ENCODE data around the gene PER2.

The PER2 gene

DNA sequence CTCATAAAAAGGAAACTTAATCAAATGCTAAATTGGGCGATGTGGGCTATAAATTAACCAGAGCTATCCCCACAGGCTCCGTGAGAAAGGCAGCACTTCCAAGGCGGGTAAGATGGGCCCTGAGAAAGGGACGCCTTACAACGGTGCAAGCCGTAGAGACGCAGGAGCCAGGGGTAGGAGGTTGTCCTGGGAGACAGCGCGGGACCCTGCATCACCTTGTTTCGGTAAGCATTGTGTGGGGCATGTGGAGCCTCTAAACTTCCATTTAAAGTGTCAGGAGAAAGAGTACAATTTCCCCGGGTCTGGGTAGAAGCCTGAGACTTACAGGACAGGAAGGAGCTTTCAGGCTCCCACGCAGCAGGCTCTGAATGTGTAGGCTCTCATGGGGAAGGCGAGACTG is 1.2 kb upstream of the PER2 start:
- CTCF ChIA-PET: interaction anchor here (0.7 to 3.2 kb wide), 3 partner anchors 14 to 26 kb away, joined by 3 to 11 read pairs (median 11); no protein-coding TSS in a partner anchor

DNA sequence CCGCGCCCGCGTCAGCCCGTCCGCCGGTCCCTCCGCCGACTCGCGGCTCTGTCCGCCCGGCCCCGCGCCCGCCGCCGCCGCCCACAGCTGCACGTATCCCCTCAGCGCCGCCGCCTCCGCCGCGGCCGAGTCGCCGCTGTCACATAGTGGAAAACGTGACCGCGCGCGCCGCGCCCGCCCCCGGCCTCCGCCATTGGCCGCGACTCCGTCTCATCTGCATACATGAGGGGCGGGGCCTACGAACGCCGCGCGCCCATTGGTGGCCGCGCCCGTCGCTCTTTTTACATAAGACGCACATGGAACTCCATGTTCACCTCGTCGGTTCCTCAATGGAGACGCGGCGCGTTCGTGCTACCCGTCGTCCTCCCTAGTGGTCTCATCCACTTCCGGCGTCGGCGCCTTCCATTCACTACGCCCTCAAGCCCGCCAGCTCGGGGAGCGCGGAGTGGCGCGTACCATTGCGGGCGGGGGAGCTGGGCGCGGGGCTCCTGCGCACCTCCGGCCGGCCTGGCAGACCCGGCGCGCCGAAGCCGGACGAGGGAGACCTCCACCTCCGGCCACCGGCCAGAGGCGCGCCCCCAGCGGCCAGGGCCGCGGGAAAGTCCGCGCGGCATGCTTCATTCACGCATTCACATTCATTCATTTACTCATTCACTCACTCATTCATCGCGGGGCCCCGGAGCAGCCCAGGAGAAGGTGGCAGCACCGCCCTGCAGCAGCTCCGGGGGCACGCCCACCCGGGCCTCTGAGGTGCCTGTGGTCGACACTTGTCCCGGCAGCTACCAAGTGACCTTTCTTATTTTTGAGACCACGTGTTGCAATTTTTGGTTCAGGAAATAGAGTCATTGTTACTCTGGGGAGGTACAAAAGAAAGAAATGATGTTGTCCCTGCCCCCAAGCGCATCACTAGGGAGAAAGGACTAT is 502 bp upstream of the PER2 start:
- ChIA-PET POLR2A (interaction anchor here (0.8 kb wide), 1 partner anchor 25 kb away, joined by 3 read pairs; no protein-coding TSS in a partner anchor), CTCF (interaction anchor here (0.6 to 3.2 kb wide), 4 partner anchors 11 to 227 kb away, joined by 3 to 11 read pairs (median 5); no protein-coding TSS in a partner anchor)
- H3K36me3 ChIP-seq (ENCODE audit: control insufficient read depth in 2 of 2, insufficient read depth in 1 of 2, low read length in 2 of 2): no peaks in the 10 kb centered on the region
- peak overlapping the region; percentile 46; the same call in 1 of the 2 replicates for H3K27ac ChIP-seq (ENCODE audit: extremely low read depth, low read depth, low read length)
- peaks cover 16% of the 10 kb centered on the region for H3K4me1 ChIP-seq (ENCODE audit: control insufficient read depth, insufficient read depth, low read length)
- no peaks in the 10 kb centered on the region for H3K9me3 ChIP-seq (ENCODE audit: control insufficient read depth, insufficient read depth, low read depth, low read length)
- peak overlapping the region; percentile 74 for H3K4me3 ChIP-seq (ENCODE audit: low read depth, low read length)
- TF ChIP-seq HOXD13 (CRISPR knock-in tag; IDR thresholded peaks at IDR 0.05; ENCODE audit: borderline replicate concordance) (no peak), ZNF335 (tag by site-specific recombination; conservative IDR thresholded peaks at IDR 0.05) (peak; percentile 65), ZNF221 (tag by site-specific recombination; IDR thresholded peaks at IDR 0.05; ENCODE audit: borderline replicate concordance) (no peak), ZNF658 (tag by site-specific recombination; IDR thresholded peaks at IDR 0.05) (no peak), ZBTB44 (tag by site-specific recombination; IDR thresholded peaks at IDR 0.05) (no peak), RBAK (tag by site-specific recombination; IDR thresholded peaks at IDR 0.05) (no peak), ZNF837 (tag by site-specific recombination; IDR thresholded peaks at IDR 0.05) (no peak), ZNF600 (tag by site-specific recombination; IDR thresholded peaks at IDR 0.05) (peak; percentile 81), SP2 (tag by site-specific recombination; IDR thresholded peaks at IDR 0.05) (peak; percentile 82), ZBTB26 (tag by site-specific recombination; optimal IDR thresholded peaks at IDR 0.05) (peak; percentile 89), SCRT2 (tag by site-specific recombination; IDR thresholded peaks at IDR 0.05) (peak; percentile 38; the same call in 1 of the 2 replicates), SP7 (tag by site-specific recombination; IDR thresholded peaks at IDR 0.05) (no peak), ZNF626 (tag by site-specific recombination; IDR thresholded peaks at IDR 0.05) (no peak), ZBTB8A (tag by site-specific recombination; IDR thresholded peaks at IDR 0.05) (peak; percentile 80), ZNF776 (tag by site-specific recombination; IDR thresholded peaks at IDR 0.05; ENCODE audit: borderline replicate concordance) (no peak), ZNF558 (tag by site-specific recombination; IDR thresholded peaks at IDR 0.05) (no peak), ZNF2 (tag by site-specific recombination; IDR thresholded peaks at IDR 0.05) (no peak), ZNF423 (tag by site-specific recombination; IDR thresholded peaks at IDR 0.05) (no peak), ZSCAN30 (tag by site-specific recombination; IDR thresholded peaks at IDR 0.05) (peak; percentile 75), ZNF529 (tag by site-specific recombination; IDR thresholded peaks at IDR 0.05; ENCODE audit: insufficient replicate concordance) (no peak), ZNF518A (tag by site-specific recombination; conservative IDR thresholded peaks at IDR 0.05; ENCODE audit: low read depth) (no peak), ZNF76 (tag by site-specific recombination; IDR thresholded peaks at IDR 0.05; ENCODE audit: borderline replicate concordance, low read depth) (peak; percentile 70; the same call in 1 of the 2 replicates)
- TF ChIP-seq, protein P1, sequence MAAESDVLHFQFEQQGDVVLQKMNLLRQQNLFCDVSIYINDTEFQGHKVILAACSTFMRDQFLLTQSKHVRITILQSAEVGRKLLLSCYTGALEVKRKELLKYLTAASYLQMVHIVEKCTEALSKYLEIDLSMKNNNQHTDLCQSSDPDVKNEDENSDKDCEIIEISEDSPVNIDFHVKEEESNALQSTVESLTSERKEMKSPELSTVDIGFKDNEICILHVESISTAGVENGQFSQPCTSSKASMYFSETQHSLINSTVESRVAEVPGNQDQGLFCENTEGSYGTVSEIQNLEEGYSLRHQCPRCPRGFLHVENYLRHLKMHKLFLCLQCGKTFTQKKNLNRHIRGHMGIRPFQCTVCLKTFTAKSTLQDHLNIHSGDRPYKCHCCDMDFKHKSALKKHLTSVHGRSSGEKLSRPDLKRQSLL (tag by site-specific recombination; IDR thresholded peaks at IDR 0.05): peak; percentile 40; the same call in 1 of the 2 replicates

More for the DNA sequence above, 1.2 kb upstream of the PER2 start:
- TF ChIP-seq SP3 (tag by site-specific recombination; IDR thresholded peaks at IDR 0.05) (no peak), ZNF335 (tag by site-specific recombination; conservative IDR thresholded peaks at IDR 0.05) (0 out of 2 replicates have a peak, but pooled peaks have one; percentile 10), ZNF610 (tag by site-specific recombination; IDR thresholded peaks at IDR 0.05; ENCODE audit: borderline replicate concordance) (no peak), ZNF785 (tag by site-specific recombination; IDR thresholded peaks at IDR 0.05) (no peak), OSR2 (tag by site-specific recombination; IDR thresholded peaks at IDR 0.05) (no peak)
- peaks cover 16% of the 10 kb centered on the region for H3K4me1 ChIP-seq (ENCODE audit: control insufficient read depth, insufficient read depth, low read length)
- H3K9me3 ChIP-seq (ENCODE audit: control insufficient read depth, insufficient read depth, low read depth, low read length): no peaks in the 10 kb centered on the region
- POLR2A ChIA-PET: no interaction called here
- no peak overlapping the region for H3K27ac ChIP-seq (ENCODE audit: extremely low read depth, low read depth, low read length)
- H3K36me3 ChIP-seq (ENCODE audit: control insufficient read depth in 2 of 2, insufficient read depth in 1 of 2, low read length in 2 of 2): no peaks in the 10 kb centered on the region
- peak overlapping the region; percentile 50 for H3K4me3 ChIP-seq (ENCODE audit: low read depth, low read length)

Data from HEK293 (cell line).